Tibial nerve (tissue), 3 donors: Measurements from ENCODE around the gene NTN5.

Source experiments
- POLR2A ChIP-seq, 2 donors: fragments of 450-650 bp; IDR thresholded peaks; one replicate each; pipeline ENCODE4 v1.6.1; 2017; ENCODE audit warnings: antibody characterized with exemption in 2 of 2, mild to moderate bottlenecking in 2 of 2, moderate library complexity in 2 of 2
- TF ChIP-seq, protein P1 (sequence below), 5 experiments: fragments of 200-600 bp in 3 of 5; fragments of 450-650 bp in 2 of 5; sonication (generic) in 3 of 5; IDR thresholded peaks; one replicate each; pipeline ENCODE4 v1.5.1; 2016 to 2019; ENCODE audit warnings: antibody characterized with exemption in 5 of 5, mild to moderate bottlenecking in 3 of 5, moderate library complexity in 2 of 5

DNA sequence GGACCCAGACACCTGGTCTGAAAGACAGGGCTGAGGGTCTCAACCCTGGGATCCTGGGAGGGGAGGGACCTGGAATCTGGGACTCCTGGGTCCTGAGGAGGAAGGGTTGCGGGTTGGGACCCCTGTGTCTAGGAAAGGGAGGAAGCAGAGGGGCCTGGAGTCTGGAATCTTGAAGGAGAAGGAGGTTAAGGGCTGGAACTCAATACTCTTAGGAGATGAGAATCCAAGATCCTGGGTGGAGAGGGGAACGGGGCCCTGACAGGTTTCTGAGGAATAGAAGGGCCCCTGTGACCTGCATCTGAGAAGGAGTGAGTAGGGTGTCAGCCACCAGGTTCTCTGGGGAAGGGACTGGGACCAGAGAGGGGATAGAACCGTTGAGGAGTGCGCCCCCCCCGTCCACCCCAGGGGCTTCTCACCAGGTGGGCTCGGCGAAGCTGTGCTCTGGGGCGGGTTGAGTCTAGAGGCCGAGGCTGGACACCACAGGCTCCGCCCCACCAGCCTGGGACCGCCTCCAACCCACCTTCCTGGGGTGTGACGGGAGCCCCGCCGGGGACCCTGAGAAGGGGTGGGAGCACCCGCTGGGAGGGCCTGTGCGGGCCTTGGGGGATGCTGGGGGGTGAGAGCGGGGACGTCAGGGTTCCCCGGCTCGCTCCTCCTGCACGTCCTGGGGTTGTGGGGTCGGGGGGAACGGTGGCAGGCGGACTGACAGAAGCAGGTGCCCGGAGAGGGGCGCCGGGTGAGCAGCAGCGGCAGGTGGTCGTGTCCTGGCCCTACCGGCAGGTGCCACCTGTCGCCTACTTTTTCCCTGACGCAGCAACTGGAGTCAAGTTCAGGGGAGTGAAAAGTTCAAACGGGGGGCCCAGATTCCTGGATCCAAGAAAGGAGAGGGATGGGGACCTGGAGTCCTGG, 46.7 kb upstream of the NTN5 start, which contains the start of gene MAMSTR:
- TF ChIP-seq, protein P1, sequence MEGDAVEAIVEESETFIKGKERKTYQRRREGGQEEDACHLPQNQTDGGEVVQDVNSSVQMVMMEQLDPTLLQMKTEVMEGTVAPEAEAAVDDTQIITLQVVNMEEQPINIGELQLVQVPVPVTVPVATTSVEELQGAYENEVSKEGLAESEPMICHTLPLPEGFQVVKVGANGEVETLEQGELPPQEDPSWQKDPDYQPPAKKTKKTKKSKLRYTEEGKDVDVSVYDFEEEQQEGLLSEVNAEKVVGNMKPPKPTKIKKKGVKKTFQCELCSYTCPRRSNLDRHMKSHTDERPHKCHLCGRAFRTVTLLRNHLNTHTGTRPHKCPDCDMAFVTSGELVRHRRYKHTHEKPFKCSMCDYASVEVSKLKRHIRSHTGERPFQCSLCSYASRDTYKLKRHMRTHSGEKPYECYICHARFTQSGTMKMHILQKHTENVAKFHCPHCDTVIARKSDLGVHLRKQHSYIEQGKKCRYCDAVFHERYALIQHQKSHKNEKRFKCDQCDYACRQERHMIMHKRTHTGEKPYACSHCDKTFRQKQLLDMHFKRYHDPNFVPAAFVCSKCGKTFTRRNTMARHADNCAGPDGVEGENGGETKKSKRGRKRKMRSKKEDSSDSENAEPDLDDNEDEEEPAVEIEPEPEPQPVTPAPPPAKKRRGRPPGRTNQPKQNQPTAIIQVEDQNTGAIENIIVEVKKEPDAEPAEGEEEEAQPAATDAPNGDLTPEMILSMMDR (IDR thresholded peaks at IDR 0.05), result no peak
- TF ChIP-seq POLR2A (IDR thresholded peaks at IDR 0.05), result no peak
